DMS79 (cell line): ENCODE measurements around the gene NKIRAS1.

ENCODE experiments used
- DNase-seq: peaks from one replicate; lab custom pipeline; 2025; lab: John Stamatoyannopoulos, UW

NKIRAS1 gene

GRCh38 chr3:23916886-23917678, at the start of gene NKIRAS1, which contains the start of gene RPL15:
Gene NKIRAS1 (minus strand): TSS chr3:23916990. CDS start chr3:23910904, 6,086 bp downstream.
Gene RPL15 (plus strand): TSS chr3:23917132. CDS start chr3:23917860, 728 bp downstream.
- DNase-seq = peak; percentile 78

GRCh38 chr3:23966328-23966727, 49.5 kb upstream of the NKIRAS1 start:
- DNase-seq = no peak

- no peak for DNase-seq
Observed at GRCh38 chr3:23964537-23965235, 47.9 kb upstream of the NKIRAS1 start.

DNA sequence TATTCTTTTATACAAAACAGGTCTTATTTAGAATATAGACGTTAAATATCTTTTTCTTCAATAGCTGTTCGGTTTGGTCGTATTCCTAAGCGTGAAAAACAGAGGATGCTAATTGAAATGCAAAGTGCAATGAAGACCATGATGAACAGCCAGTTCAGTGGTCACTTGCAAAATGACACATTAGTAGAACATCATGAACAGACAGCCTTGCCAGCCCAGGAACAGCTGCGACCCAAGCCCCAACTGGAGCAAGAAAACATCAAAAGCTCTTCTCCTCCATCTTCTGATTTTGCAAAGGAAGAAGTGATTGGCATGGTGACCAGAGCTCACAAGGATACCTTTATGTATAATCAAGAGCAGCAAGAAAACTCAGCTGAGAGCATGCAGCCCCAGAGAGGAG, 45.1 kb upstream of the NKIRAS1 start:
- no peak for DNase-seq

GRCh38 chr3:23961066-23961465, 44.3 kb upstream of the NKIRAS1 start:
- no peak for DNase-seq

DNA sequence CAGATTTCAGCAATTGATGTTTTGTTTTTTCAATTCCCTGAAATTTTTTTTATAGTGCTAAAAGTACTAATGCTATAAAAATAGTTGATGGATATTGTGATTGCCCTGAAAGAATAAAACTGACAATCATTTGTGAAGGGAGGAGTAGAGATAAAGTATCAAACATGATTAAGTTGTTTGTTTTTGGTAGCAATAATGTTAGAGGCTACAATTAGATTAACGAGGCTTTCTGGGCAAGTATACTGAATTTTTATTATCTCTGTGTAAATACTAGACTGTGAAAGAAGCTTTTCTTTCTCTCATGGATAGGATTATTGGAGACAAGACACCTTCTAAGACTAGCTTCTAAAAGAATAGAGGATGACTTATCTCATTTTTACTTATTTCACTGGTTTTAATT, 43.9 kb upstream of the NKIRAS1 start:
- no peak for DNase-seq

DNA sequence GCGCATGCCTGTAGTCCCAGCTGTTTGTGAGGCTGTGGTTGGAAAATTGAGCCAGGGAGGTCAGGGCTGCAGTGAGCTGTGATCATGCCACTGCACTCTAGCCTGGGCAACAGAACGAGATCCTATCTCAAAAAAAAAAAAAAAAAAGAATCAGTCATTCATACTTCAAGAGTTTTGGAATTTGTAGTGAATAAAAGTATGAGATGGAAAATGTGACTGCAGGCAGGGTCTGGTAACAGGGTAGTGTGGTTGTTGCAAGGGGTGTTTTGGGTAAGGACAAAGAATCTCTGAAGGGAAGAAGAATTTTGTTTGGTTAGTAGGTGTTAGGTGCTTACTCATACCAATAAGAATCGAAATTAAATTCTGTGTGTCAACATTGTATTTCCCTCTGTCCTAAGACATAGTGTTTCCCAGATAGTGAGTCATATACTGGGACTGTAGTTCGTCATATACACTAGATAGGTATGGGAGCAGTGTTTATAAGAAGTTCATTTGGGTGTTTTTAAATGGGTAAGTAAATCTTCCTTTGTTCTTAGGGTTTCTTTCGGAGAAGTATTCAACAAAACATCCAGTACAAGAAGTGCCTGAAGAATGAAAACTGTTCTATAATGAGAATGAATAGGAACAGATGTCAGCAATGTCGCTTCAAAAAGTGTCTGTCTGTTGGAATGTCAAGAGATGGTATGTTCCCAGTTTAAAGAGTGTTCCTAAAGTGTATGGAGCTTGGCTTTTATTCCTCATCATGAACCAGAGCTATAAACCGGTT, 42.5 kb upstream of the NKIRAS1 start:
- DNase-seq = no peak

DNA sequence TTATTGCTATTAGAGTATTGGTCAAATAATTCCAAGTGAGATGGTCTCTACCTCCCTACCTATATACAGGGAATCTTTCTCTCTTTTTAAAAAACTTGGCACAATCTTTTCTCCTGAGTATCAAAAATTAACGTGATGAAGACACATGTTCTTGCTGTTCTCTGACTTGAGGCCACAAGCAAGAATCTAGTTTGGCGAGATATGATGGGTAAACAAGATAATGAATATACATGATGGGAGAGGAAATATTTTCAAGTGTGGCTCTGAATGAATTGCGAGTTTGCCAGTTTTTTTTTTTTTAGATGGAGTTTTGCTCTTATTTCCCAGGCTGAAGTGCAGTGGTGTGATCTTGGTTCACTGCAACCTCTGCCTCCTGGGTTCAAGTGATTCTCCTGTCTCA, 39.9 kb upstream of the NKIRAS1 start:
- DNase-seq = no peak

DNA sequence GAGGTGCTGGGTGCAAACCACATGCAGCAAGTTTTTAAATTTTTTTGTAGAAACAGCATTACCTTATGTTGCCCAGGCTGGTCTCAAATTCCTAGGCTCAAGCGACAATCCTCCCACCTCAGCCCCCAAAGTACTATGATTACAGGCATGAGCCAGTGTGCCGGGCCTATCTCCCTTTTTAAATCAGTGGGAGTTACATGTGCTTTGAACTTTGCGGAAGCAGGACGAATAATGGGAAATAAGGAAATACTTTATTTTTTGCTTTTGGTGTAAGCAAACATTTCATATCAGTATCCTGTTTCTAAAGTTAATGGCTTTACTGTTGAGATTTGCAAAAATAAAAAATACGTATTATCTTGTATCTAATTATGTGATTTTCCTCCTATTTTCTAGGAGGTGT, 37.4 kb upstream of the NKIRAS1 start:
- DNase-seq = no peak

GRCh38 chr3:23953523-23953922, 36.7 kb upstream of the NKIRAS1 start:
- DNase-seq = no peak

- no peak for DNase-seq
Observed at GRCh38 chr3:23952646-23953045, 35.9 kb upstream of the NKIRAS1 start.

- DNase-seq = no peak
Observed at GRCh38 chr3:23950293-23950692, 33.5 kb upstream of the NKIRAS1 start.

GRCh38 chr3:23949784-23950183, 33.0 kb upstream of the NKIRAS1 start:
- no peak for DNase-seq

- no peak for DNase-seq
Observed at GRCh38 chr3:23948761-23949160, 32.0 kb upstream of the NKIRAS1 start.

DNA sequence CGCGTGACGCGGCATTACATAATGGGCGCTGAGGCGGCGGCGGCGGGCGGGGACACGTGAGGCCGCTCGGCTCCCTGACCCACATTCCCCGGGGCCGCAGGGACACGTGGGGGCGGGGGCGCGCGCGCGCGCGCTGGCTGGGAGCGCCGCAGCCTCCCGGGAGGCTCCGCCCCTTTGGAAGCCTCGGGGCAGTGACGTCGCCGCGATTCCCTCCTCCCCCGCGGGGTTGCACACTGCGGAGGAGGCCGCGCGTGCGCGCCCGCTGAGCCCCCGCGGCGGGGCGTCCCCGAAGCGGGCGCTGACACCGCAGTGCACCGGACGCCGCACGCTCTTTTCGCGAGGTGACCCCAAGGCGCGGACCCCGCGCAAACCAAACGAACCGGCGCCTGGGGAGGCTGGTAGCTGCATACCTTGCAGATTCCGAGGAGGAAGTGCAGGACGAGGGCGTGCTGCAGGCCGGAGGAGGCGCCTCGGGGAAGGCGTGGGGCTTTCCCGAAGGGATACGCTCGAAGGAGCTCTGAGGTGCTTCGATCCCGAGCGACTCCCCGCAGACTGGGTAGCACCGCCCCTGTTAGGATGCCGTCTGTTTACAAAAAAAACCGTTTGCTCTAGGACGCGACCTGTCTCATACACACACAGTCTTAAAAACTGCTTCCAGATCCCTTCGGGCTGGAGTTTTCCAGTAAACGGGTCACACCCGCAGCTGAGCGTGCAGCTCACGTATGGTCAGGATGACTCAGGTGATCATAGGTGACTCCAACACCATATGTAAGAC, 29.3 kb upstream of the NKIRAS1 start:
- peak; percentile 49 for DNase-seq

DNA sequence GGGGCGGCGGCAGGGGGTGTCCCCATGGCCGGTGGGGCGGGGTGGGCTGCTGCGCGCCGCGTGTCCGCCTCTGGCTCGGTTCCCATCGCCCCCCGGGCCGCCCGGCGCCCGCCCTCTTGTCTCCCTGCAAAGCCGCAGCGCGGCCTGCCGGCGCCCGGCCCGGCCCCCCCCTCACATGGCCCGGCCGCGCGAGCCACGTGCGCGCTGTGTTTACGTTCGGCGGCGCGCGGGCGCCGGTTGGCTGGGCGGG, 28.8 kb upstream of the NKIRAS1 start:
- no peak for DNase-seq

DNA sequence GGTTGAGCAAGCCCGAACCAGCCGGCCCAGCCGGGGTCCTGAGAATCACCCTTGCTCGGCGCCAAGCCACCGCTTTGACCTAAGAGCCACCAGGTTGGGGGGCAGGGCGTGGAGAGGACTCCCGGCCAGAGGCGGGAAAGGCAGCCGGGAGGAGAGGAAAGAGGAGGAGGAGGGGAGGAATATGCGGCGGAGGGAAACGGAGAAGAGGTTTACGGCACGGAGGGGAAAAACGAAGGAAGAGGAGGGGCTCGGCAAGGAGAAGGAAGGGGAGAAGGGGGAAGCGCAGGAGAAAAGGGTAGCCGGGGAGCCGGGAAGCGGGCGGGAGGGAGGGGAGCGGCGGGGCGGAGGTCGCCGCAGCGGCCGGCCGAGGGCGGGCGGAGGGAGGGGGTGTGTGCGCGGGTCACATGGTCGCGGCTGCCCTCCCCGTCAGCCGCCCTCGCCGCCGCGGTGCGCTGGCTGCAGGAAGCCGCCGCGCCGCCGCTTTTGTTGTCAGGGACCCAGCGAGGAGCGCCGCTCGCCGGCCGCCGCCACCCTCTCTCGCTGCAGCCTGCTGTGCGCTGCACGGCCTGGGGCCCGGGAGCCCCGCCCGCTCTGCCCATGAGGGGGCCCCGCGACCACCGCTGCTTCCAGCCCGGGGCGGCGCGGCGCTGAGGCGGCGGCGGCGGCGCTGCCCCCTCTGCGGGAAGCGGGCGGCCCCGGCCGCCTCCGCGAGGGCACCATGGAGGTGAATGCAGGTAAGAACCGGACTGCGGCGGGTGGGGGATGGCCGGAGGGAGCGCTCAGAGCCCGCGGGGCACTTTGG, 28.3 kb upstream of the NKIRAS1 start, which contains the start of gene NR1D2:
TSS of gene NR1D2 (plus strand) at position 426 of the 802 bp plus-strand sequence. CDS start at position 719, 293 bp downstream.
- no peak for DNase-seq

DNA sequence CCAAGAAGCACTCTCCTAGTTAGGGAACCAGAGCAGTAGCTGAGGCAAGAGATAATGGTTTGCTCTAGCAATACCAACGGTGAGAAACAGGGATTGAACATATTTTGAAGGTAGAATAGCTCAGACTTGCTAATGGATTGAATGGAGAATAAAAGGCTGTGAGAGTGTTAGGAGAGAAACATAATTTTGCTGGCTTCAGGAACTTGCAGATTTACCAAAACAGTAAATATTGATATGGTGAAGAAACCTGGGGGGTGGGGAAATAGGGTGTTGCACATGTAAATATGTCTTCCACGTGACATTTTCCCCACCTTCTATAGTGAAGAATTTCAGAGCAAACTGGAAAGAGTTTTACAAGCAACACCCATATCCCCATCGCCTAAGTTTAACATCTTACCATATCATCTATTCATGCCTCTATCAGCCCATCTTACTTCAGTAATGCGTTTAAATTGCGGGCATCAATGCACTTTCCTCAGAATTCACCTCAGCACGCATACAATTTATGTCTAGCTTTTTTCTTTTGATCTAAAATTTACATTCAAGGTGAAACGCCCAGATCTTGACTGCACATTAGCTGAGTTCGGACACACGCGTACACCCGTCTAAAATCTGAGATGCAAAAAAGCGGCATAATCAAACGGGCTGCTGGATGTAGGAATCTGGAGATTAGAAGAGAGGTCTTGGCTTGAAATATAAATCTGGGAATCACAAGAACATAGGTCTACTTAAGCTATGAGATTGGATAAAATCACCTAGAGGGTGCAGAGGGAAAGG, 27.4 kb upstream of the NKIRAS1 start:
- DNase-seq = no peak

DNA sequence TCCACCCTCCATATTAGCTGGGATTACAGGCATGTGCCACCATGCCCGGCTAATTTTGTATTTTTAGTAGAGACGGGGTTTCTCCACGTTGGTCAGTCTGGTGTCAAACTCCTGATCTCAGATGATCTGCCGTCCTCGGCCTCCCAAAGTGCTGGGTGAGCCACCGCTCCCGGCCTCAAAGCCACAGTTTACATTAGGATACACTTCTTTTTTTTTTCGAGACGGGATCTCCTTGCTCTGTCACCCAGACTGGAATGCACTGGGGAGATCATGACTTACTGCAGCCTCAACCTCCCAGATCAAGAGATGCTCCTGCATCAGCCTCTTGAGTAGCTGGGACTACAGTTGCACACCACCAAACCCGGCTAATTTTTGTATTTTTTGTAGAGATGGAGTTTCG, 25.8 kb upstream of the NKIRAS1 start:
- DNase-seq = no peak

DNA sequence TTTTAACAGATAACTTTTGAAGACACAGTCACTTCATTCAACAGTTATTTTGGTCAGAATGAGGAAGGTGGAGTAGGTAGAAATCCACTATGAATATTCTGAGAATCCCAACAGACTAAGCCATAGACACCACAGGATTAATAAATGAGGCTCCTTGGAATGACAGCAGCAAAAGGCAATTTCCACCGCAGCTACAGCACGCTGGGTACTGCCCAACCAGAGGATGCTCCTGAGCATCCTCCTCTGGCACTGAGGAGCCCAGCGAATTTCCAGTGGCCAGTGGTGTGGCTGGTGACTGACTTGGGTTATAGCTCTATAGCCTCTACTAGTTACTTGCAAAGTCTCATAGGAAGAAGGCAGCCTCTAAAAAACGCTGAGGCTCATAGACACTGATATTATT, 24.6 kb upstream of the NKIRAS1 start:
- no peak for DNase-seq
